IMR-90 (cell line): ENCODE results near the gene CLP1.

Source experiments
- BHLHE40 ChIP-seq: fragments of 150-350 bp; IDR thresholded peaks from 2 replicates; pipeline ENCODE4 v1.6.1; 2016; ENCODE audit warnings: mild to moderate bottlenecking, low read depth, low read length
- CEBPB ChIP-seq: IDR thresholded peaks from 2 replicates; pipeline ENCODE4 v1.6.1; 2012; ENCODE audit warnings: low read depth, low read length, improper control_type of control experiment
- CHD1 ChIP-seq: IDR thresholded peaks from 2 replicates; pipeline ENCODE4 v1.6.1; 2012; ENCODE audit warnings: low read depth, low read length, improper control_type of control experiment
- FOS ChIP-seq: fragments of 150-350 bp; IDR thresholded peaks from 2 replicates; pipeline ENCODE4 v1.6.1; 2016; ENCODE audit warnings: low read depth, low read length
- MAFK ChIP-seq: IDR thresholded peaks from 2 replicates; pipeline ENCODE4 v1.6.1; 2012; ENCODE audit warnings: low read depth, low read length, improper control_type of control experiment
- MXI1 ChIP-seq: IDR thresholded peaks from 2 replicates; pipeline ENCODE4 v1.6.1; 2012; ENCODE audit warnings: low read depth, mild to moderate bottlenecking, low read length, moderate library complexity, borderline replicate concordance
- NFE2L2 ChIP-seq: fragments of 150-350 bp; IDR thresholded peaks from 2 replicates; pipeline ENCODE4 v1.6.1; 2016; ENCODE audit warnings: low read depth, mild to moderate bottlenecking, low read length
- POLR2A ChIP-seq: IDR thresholded peaks from 2 replicates; pipeline ENCODE4 v1.6.1; 2012; ENCODE audit warnings: mild to moderate bottlenecking, low read depth, low read length
- RAD21 ChIP-seq: IDR thresholded peaks from 2 replicates; pipeline ENCODE4 v1.6.1; 2012; ENCODE audit warnings: low read length, improper control_type of control experiment
- RCOR1 ChIP-seq: IDR thresholded peaks from 2 replicates; pipeline ENCODE4 v1.6.1; 2012; ENCODE audit warnings: mild to moderate bottlenecking, low read length, improper control_type of control experiment; ENCODE audit not compliant: insufficient replicate concordance
- RFX5 ChIP-seq: IDR thresholded peaks from 2 replicates; pipeline ENCODE4 v1.8.0; 2012; ENCODE audit warnings: low read depth, mild to moderate bottlenecking, low read length, moderate library complexity
- SMC3 ChIP-seq: fragments of 150-350 bp; IDR thresholded peaks from 2 replicates; pipeline ENCODE4 v1.6.1; 2016; ENCODE audit warnings: low read depth, mild to moderate bottlenecking, antibody characterized with exemption, low read length, moderate library complexity
- USF2 ChIP-seq: fragments of 150-350 bp; IDR thresholded peaks from 2 replicates; pipeline ENCODE4 v1.6.1; 2017; ENCODE audit warnings: mild to moderate bottlenecking, antibody characterized with exemption, low read length, low read depth
- TF ChIP-seq, protein P1 (sequence below): conservative IDR thresholded peaks from 2 replicates; pipeline ENCODE4 v1.5.1; 2012; ENCODE audit warnings: mild to moderate bottlenecking, low read depth, low read length, improper control_type of control experiment

DNA sequence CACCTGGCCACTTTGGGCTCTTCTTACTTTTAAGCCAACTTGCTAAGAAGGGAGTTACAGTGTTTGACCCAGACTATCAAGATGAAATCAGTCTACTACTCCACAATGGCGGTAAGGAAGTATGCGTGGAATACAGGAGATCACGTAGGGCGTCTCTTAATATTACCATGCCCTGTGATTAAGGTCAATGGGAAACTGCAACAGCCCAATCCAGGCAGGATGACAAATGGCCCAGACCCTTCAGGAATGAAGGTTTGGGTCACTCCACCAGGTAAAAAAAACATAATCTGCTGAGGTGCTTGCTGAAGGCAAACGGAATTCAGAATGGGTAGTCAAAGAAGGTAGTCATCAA, 6.8 kb upstream of the CLP1 start:
- TF ChIP-seq, protein P1, sequence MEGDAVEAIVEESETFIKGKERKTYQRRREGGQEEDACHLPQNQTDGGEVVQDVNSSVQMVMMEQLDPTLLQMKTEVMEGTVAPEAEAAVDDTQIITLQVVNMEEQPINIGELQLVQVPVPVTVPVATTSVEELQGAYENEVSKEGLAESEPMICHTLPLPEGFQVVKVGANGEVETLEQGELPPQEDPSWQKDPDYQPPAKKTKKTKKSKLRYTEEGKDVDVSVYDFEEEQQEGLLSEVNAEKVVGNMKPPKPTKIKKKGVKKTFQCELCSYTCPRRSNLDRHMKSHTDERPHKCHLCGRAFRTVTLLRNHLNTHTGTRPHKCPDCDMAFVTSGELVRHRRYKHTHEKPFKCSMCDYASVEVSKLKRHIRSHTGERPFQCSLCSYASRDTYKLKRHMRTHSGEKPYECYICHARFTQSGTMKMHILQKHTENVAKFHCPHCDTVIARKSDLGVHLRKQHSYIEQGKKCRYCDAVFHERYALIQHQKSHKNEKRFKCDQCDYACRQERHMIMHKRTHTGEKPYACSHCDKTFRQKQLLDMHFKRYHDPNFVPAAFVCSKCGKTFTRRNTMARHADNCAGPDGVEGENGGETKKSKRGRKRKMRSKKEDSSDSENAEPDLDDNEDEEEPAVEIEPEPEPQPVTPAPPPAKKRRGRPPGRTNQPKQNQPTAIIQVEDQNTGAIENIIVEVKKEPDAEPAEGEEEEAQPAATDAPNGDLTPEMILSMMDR: no peak
- TF ChIP-seq SMC3: no peak
- no peak for TF ChIP-seq NFE2L2
- TF ChIP-seq POLR2A: no peak
- TF ChIP-seq USF2: no peak
- no peak for TF ChIP-seq BHLHE40
- no peak for TF ChIP-seq RCOR1
- TF ChIP-seq MXI1: no peak
- TF ChIP-seq RFX5: no peak
- no peak for TF ChIP-seq RAD21
- no peak for TF ChIP-seq FOS
- TF ChIP-seq CEBPB: no peak
- TF ChIP-seq MAFK: no peak
- no peak for TF ChIP-seq CHD1
